ENCODE data around the gene GCFC2. TPM values are rescaled to one million over a fixed set of nuclear protein-coding genes. Genes with fewer than 3 reads are reported as not detected.

GCFC2 gene
- polyA plus RNA-seq, 2 of the 4 experiments (the other 2 are of a cell fraction), result 15.1 to 41.7 TPM

DNA sequence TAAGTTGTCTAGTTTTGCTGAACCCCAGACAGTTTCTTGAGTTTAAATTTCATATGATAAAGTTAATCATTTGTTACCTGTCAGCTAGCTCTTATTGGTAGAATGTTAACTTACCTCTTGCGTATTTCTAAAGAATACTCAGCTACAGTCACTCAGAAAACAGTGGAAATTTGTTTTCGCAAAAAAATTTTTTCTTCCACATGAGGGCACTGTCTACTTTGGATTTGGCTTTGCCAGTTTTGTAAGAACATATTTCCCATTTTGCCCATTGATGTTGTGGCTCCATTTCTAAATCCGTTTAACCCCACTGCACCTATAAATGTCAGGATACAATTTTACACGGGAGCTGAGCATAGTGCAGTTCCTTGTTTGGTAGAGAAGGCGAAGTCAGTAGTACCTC lies 19.1 kb upstream of the GCFC2 start:
- Histone ChIP-seq H3K27ac (no peak overlapping the region), H3K4me1 (no peaks in the 10 kb centered on the region), H3K9me3 (no peaks in the 10 kb centered on the region), H3K4me2 (no peak overlapping the region), H3K4me3 (no peak overlapping the region)
- DNase-seq (ENCODE audit: low read depth in 1 of 2, low spot score in 1 of 2) (peak in 1 of 2 experiments; percentile 23), ATAC-seq (peak; percentile 52 to 60; a peak in 3 of 6 replicates), FAIRE-seq (no peak)
- CTCF ChIA-PET, result interaction anchor here (1.1 to 3.3 kb wide), 6 partner anchors 8 to 51 kb away, joined by 3 to 12 read pairs (median 4); no protein-coding TSS in a partner anchor
- POLR2A ChIA-PET, result interaction anchor here (1.5 kb wide), 1 partner anchor 19 kb away, joined by 5 read pairs; the partner anchor contains the start of gene GCFC2
- WGBS (ENCODE audit: missing lambda C conversion rate), result 7% methylated on average over 5 of the region's 5 CpGs
- TF ChIP-seq, protein P1, sequence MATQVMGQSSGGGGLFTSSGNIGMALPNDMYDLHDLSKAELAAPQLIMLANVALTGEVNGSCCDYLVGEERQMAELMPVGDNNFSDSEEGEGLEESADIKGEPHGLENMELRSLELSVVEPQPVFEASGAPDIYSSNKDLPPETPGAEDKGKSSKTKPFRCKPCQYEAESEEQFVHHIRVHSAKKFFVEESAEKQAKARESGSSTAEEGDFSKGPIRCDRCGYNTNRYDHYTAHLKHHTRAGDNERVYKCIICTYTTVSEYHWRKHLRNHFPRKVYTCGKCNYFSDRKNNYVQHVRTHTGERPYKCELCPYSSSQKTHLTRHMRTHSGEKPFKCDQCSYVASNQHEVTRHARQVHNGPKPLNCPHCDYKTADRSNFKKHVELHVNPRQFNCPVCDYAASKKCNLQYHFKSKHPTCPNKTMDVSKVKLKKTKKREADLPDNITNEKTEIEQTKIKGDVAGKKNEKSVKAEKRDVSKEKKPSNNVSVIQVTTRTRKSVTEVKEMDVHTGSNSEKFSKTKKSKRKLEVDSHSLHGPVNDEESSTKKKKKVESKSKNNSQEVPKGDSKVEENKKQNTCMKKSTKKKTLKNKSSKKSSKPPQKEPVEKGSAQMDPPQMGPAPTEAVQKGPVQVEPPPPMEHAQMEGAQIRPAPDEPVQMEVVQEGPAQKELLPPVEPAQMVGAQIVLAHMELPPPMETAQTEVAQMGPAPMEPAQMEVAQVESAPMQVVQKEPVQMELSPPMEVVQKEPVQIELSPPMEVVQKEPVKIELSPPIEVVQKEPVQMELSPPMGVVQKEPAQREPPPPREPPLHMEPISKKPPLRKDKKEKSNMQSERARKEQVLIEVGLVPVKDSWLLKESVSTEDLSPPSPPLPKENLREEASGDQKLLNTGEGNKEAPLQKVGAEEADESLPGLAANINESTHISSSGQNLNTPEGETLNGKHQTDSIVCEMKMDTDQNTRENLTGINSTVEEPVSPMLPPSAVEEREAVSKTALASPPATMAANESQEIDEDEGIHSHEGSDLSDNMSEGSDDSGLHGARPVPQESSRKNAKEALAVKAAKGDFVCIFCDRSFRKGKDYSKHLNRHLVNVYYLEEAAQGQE (IDR thresholded peaks at IDR 0.05), result no peak
- TF ChIP-seq SMC3 (IDR thresholded peaks at IDR 0.05) (peak; percentile 45), RNF2 (IDR thresholded peaks at IDR 0.05; ENCODE audit: borderline replicate concordance, low read depth) (no peak), HOXB13 (CRISPR knock-in tag; IDR thresholded peaks at IDR 0.05; ENCODE audit: low read depth) (no peak), RARB (CRISPR knock-in tag; IDR thresholded peaks at IDR 0.05) (no peak), RAD21 (conservative IDR thresholded peaks at IDR 0.05 in 1 of 2, IDR thresholded peaks at IDR 0.05 in 1 of 2) (peak; percentile 62 to 63)
- TF ChIP-seq, protein P2, sequence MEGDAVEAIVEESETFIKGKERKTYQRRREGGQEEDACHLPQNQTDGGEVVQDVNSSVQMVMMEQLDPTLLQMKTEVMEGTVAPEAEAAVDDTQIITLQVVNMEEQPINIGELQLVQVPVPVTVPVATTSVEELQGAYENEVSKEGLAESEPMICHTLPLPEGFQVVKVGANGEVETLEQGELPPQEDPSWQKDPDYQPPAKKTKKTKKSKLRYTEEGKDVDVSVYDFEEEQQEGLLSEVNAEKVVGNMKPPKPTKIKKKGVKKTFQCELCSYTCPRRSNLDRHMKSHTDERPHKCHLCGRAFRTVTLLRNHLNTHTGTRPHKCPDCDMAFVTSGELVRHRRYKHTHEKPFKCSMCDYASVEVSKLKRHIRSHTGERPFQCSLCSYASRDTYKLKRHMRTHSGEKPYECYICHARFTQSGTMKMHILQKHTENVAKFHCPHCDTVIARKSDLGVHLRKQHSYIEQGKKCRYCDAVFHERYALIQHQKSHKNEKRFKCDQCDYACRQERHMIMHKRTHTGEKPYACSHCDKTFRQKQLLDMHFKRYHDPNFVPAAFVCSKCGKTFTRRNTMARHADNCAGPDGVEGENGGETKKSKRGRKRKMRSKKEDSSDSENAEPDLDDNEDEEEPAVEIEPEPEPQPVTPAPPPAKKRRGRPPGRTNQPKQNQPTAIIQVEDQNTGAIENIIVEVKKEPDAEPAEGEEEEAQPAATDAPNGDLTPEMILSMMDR (IDR thresholded peaks at IDR 0.05), result peak; percentile 55
- TF ChIP-seq, protein P3, sequence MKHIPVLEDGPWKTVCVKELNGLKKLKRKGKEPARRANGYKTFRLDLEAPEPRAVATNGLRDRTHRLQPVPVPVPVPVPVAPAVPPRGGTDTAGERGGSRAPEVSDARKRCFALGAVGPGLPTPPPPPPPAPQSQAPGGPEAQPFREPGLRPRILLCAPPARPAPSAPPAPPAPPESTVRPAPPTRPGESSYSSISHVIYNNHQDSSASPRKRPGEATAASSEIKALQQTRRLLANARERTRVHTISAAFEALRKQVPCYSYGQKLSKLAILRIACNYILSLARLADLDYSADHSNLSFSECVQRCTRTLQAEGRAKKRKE (CRISPR knock-in tag; IDR thresholded peaks at IDR 0.05; ENCODE audit: low read depth), result no peak

DNA sequence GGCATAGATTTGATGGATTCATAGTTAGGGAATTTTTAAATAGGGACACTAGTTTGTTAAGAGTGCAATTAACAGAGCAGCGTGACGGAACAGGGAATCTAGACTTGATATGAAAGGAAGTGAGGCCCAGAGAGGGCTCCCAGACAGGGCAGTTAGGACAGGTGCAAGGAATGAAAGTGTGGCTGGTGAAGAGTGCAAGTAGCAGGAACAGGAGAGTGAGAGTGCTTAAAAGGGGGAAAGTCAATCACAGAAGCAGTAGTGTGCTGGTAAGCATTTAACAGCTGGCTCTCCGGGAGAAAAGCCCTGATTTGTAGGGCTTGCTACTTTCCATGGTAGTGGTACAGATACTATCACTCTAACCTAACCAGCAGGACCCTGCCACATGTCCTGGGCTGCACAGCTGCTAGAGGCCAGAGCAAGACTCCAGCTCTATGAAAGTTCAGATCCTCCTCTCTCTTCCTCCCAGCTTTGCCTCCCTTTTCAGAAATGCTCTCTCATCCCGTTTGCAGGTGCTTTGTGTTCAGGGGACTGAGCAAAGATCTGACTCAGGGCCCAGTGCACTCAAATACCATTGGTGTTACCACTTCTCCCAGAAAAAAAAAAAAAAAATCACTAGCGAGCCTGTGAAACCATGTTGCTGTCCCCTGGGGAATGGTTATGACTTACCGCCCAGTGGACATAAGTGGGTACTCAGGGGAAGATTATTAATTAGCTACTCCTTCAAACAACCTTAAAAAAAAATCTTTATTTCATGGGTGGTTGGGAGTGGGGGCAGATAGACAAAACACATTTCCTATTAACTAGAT lies 18.1 kb upstream of the GCFC2 start:
- no peak overlapping the region for H3K27ac ChIP-seq
- no peaks in the 10 kb centered on the region for H3K9me3 ChIP-seq
- ChIA-PET CTCF (interaction anchor here (0.7 to 3.3 kb wide), 5 partner anchors 9 to 1438 kb away, joined by 3 to 12 read pairs (median 3); no protein-coding TSS in a partner anchor), POLR2A (interaction anchor here (0.7 kb wide), 1 partner anchor 529 kb away, joined by 5 read pairs; no protein-coding TSS in a partner anchor)
- no peak for DNase-seq (ENCODE audit: low read depth in 1 of 2, low spot score in 1 of 2)
- 40% methylated on average over 6 of the region's 6 CpGs for WGBS (ENCODE audit: missing lambda C conversion rate)
- no peak for TF ChIP-seq HDAC2 (IDR thresholded peaks at IDR 0.05)
- no peak for TF ChIP-seq HOXA7 (CRISPR knock-in tag; IDR thresholded peaks at IDR 0.05)
- TF ChIP-seq ZFP36 (IDR thresholded peaks at IDR 0.05; ENCODE audit: borderline replicate concordance, partially characterized antibody), result no peak
- TF ChIP-seq, protein P4, sequence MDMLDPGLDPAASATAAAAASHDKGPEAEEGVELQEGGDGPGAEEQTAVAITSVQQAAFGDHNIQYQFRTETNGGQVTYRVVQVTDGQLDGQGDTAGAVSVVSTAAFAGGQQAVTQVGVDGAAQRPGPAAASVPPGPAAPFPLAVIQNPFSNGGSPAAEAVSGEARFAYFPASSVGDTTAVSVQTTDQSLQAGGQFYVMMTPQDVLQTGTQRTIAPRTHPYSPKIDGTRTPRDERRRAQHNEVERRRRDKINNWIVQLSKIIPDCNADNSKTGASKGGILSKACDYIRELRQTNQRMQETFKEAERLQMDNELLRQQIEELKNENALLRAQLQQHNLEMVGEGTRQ (IDR thresholded peaks at IDR 0.05), result no peak
- TF ChIP-seq, protein P5, sequence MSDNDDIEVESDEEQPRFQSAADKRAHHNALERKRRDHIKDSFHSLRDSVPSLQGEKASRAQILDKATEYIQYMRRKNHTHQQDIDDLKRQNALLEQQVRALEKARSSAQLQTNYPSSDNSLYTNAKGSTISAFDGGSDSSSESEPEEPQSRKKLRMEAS (IDR thresholded peaks at IDR 0.05), result no peak
- no peak for TF ChIP-seq PHF8 (IDR thresholded peaks at IDR 0.05; ENCODE audit: borderline replicate concordance, low read depth)
- TF ChIP-seq MAZ (IDR thresholded peaks at IDR 0.05; ENCODE audit: borderline replicate concordance, low read depth, low read length), result no peak
- TF ChIP-seq NFE2L2 (conservative IDR thresholded peaks at IDR 0.05; ENCODE audit: low read length), result no peak
- TF ChIP-seq RARB (CRISPR knock-in tag; IDR thresholded peaks at IDR 0.05), result no peak
- TF ChIP-seq NR3C1 (IDR thresholded peaks at IDR 0.05), result no peak
- no peak for TF ChIP-seq BHLHE40 (IDR thresholded peaks at IDR 0.05; ENCODE audit: low read depth, low read length)
- no peaks in the 10 kb centered on the region for H3K4me1 ChIP-seq
- no peak overlapping the region for H3K4me2 ChIP-seq
- no peak overlapping the region for H3K4me3 ChIP-seq
- ATAC-seq, result peak; percentile 55 to 56; a peak in 4 of 6 replicates
- FAIRE-seq, result no peak

Data from A549 (cell line).